H9 (cell line): ENCODE results near the gene CRAMP1. TPM values are rescaled to one million over a fixed set of nuclear protein-coding genes. Genes with fewer than 3 reads are reported as not detected.

Source experiments
- DNase-seq: peaks from one replicate; pipeline ENCODE4 v3.0.0-alpha.2; 2017
- H2AFZ ChIP-seq: one replicate; pipeline ENCODE4 v1.6.1; 2013; ENCODE audit warnings: mild to moderate bottlenecking, low read length, control low read depth, moderate library complexity
- H2AK5ac ChIP-seq: 2 replicates; pipeline ENCODE4 v1.6.1; 2013; ENCODE audit warnings: low read length, control low read depth, mixed read lengths; ENCODE audit not compliant: insufficient read length
- H2BK120ac ChIP-seq: one replicate; pipeline ENCODE4 v1.6.1; 2013; ENCODE audit warnings: low read depth, mild to moderate bottlenecking, low read length, control low read depth, inconsistent platforms; ENCODE audit not compliant: poor library complexity, severe bottlenecking
- H2BK12ac ChIP-seq: 2 replicates; pipeline ENCODE4 v1.6.1; 2013; ENCODE audit warnings: low read length, control low read depth, mixed read lengths, low read depth; ENCODE audit not compliant: insufficient read length
- H2BK15ac ChIP-seq: 2 replicates; pipeline ENCODE4 v1.6.1; 2013; ENCODE audit warnings: low read depth, low read length, control low read depth
- H2BK20ac ChIP-seq: one replicate; pipeline ENCODE4 v1.6.1; 2013; ENCODE audit warnings: low read depth, mild to moderate bottlenecking, low read length, control low read depth, inconsistent platforms; ENCODE audit not compliant: poor library complexity, severe bottlenecking
- H2BK5ac ChIP-seq: 2 replicates; pipeline ENCODE4 v1.6.1; 2013; ENCODE audit warnings: low read length, control low read depth, mixed read lengths; ENCODE audit not compliant: insufficient read length
- H3K14ac ChIP-seq: 2 replicates; pipeline ENCODE4 v1.6.1; 2013; ENCODE audit warnings: low read length, control low read depth; ENCODE audit not compliant: insufficient read depth
- H3K18ac ChIP-seq: 2 replicates; pipeline ENCODE4 v1.6.1; 2013; ENCODE audit warnings: low read depth, mild to moderate bottlenecking, mixed read lengths, low read length, control low read depth; ENCODE audit not compliant: insufficient read length
- H3K23ac ChIP-seq: 2 replicates; pipeline ENCODE4 v1.6.1; 2013; ENCODE audit warnings: low read length, control low read depth, mixed read lengths, low read depth; ENCODE audit not compliant: insufficient read length
- H3K23me2 ChIP-seq: 2 replicates; pipeline ENCODE4 v1.6.1; 2013; ENCODE audit warnings: low read depth, mild to moderate bottlenecking, mixed read lengths, low read length, control low read depth; ENCODE audit not compliant: insufficient read length, poor library complexity, severe bottlenecking
- H3K27ac ChIP-seq: 2 replicates; pipeline ENCODE4 v1.5.1; 2013; ENCODE audit warnings: low read length, control low read depth, mixed read lengths, low read depth; ENCODE audit not compliant: insufficient read length
- H3K27me3 ChIP-seq: 2 replicates; pipeline ENCODE4 v1.6.1; 2013; ENCODE audit warnings: low read length, control low read depth, inconsistent platforms; ENCODE audit not compliant: insufficient read depth
- H3K4ac ChIP-seq: 2 replicates; pipeline ENCODE4 v1.6.1; 2013; ENCODE audit warnings: low read depth, mild to moderate bottlenecking, control low read depth, inconsistent platforms, low read length, moderate library complexity
- H3K4me1 ChIP-seq: 2 replicates; pipeline ENCODE4 v1.6.1; 2013; ENCODE audit warnings: low read length, control low read depth, inconsistent platforms; ENCODE audit not compliant: insufficient read depth
- H3K4me2 ChIP-seq: 2 replicates; pipeline ENCODE4 v1.6.1; 2013; ENCODE audit warnings: low read length, control low read depth, mixed read lengths; ENCODE audit not compliant: insufficient read length, insufficient read depth
- H3K56ac ChIP-seq: 2 replicates; pipeline ENCODE4 v1.6.1; 2013; ENCODE audit warnings: low read depth, mild to moderate bottlenecking, mixed read lengths, low read length, control low read depth; ENCODE audit not compliant: insufficient read length
- H3K79me1 ChIP-seq: 2 replicates; pipeline ENCODE4 v1.6.1; 2013; ENCODE audit warnings: low read depth, mild to moderate bottlenecking, moderate library complexity, low read length, control low read depth, inconsistent platforms; ENCODE audit not compliant: insufficient read depth, poor library complexity, severe bottlenecking
- H3K79me2 ChIP-seq: 2 replicates; pipeline ENCODE4 v1.6.1; 2013; ENCODE audit warnings: low read length, control low read depth, inconsistent platforms; ENCODE audit not compliant: insufficient read depth
- H3K9ac ChIP-seq: 2 replicates; pipeline ENCODE4 v1.6.1; 2013; ENCODE audit warnings: low read length, control low read depth, mixed read lengths; ENCODE audit not compliant: insufficient read length; ENCODE audit errors: extremely low read depth
- H3K9me3 ChIP-seq: one replicate; pipeline ENCODE4 v1.6.1; 2013; ENCODE audit warnings: low read depth, low read length, inconsistent platforms; ENCODE audit not compliant: control insufficient read depth
- H3T11ph ChIP-seq: one replicate; pipeline ENCODE4 v1.6.1; 2013; ENCODE audit warnings: mild to moderate bottlenecking, low read length, control low read depth, inconsistent platforms
- H4K20me1 ChIP-seq: one replicate; pipeline ENCODE4 v1.6.1; 2013; ENCODE audit not compliant: control insufficient read depth, insufficient read length, insufficient read depth
- H4K5ac ChIP-seq: 2 replicates; pipeline ENCODE4 v1.6.1; 2013; ENCODE audit warnings: low read depth, mild to moderate bottlenecking, mixed read lengths, low read length, control low read depth; ENCODE audit not compliant: insufficient read length
- H4K8ac ChIP-seq: replicated peaks from 2 replicates; pipeline ENCODE4 v1.6.1; 2013; ENCODE audit warnings: low read length, control low read depth, mixed read lengths, low read depth; ENCODE audit not compliant: insufficient read length
- H4K91ac ChIP-seq: 2 replicates; pipeline ENCODE4 v1.6.1; 2013; ENCODE audit warnings: low read depth, mild to moderate bottlenecking, moderate library complexity, mixed read lengths, low read length, control low read depth; ENCODE audit not compliant: insufficient read length
- H3K27ac Mint-ChIP-seq, 3 experiments: 2 replicates in 2 of 3; 3 replicates in 1 of 3; pipeline ENCODE4 v1.8.0; 2020 to 2021; ENCODE audit warnings: mixed read lengths in 3 of 3, mild to moderate bottlenecking in 1 of 3, moderate library complexity in 1 of 3
- H3K27me3 Mint-ChIP-seq: 2 replicates; pipeline ENCODE4 v1.8.0; 2021; ENCODE audit warnings: low read depth, mild to moderate bottlenecking, moderate library complexity, mixed read lengths
- H3K36me3 Mint-ChIP-seq, 3 experiments: 2 replicates in 2 of 3; 3 replicates in 1 of 3; pipeline ENCODE4 v1.8.0; 2020 to 2021; ENCODE audit warnings: low read depth in 3 of 3, mixed read lengths in 3 of 3; ENCODE audit not compliant: insufficient read depth in 1 of 3
- H3K4me1 Mint-ChIP-seq, 2 experiments: 2 replicates each; pipeline ENCODE4 v1.8.0; 2020; ENCODE audit warnings: mixed read lengths in 2 of 2
- H3K4me3 Mint-ChIP-seq, 2 experiments: 2 replicates in 1 of 2; 3 replicates in 1 of 2; pipeline ENCODE4 v1.8.0; 2020 to 2021; ENCODE audit warnings: mild to moderate bottlenecking in 2 of 2, mixed read lengths in 2 of 2, moderate library complexity in 1 of 2
- H3K9me3 Mint-ChIP-seq, 2 experiments: 2 replicates in 1 of 2; 3 replicates in 1 of 2; pipeline ENCODE4 v1.8.0; 2020; ENCODE audit warnings: mild to moderate bottlenecking in 2 of 2, mixed read lengths in 2 of 2, moderate library complexity in 1 of 2
- WGBS: extraction: QIAGEN DNeasy Blood & Tissue Kit; methylation state at CpG from one replicate; pipeline ENCODE4 v1.1.7; 2013; ENCODE audit warnings: missing lambda C conversion rate, low lambda C conversion rate, mixed read lengths; ENCODE audit not compliant: insufficient read length; ENCODE audit errors: extremely low coverage; 5-methylcytosine and 5-hydroxymethylcytosine counted together
- total RNA-seq: library from RNA; stranded (reverse); gene quantifications from 2 replicates; pipeline ENCODE4 v1.2.1, GENCODE V29; 2021
- TF ChIP-seq, protein P1 (sequence below): fragments of 200-600 bp; sonication (generic); conservative IDR thresholded peaks from 3 replicates; pipeline ENCODE4 v1.8.0; 2021; ENCODE audit warnings: antibody characterized with exemption, mild to moderate bottlenecking

The CRAMP1 gene
- total RNA-seq, 1 experiment from 2014 or later: 46.2 TPM

DNA sequence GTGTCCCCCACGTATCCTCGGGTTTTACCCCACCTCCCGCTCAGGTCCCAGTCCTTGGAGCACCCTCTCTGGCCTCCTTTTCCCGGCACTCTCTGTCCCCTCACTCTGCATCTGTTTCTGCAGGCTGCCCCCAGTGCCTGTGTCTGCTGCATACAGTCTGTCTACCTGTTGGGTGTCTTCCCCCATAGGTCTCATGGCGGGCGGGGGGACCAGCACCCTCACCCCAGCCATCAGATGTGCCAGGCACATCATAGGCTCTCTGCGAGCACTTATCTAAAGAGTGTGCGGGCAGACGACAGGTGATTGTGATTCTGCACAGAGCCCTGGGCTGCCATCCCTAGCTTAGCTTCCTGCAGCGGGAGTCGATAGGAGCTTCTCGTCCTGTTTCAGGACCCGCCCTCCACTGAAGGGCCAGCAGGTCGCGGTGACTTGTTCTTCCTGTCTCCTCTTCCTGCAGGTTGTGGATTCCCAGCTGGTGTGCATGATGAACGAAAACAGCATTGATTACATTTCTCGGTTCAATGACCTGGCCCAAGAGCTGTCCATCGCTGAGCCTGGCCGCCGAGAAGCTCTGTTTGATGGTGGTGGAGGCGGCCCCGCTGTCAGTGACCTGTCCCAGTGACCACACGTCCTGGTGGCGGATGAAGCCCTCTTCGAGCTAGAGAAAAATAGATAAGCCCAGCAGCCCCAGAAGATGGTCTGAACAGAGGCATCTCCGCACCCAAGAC lies 61.4 kb downstream of the CRAMP1 start:
- Histone ChIP-seq H2AK5ac (no peak overlapping the region), H3K56ac (no peak overlapping the region), H4K20me1 (no peaks in the 10 kb centered on the region), H2BK12ac (no peak overlapping the region), H3K27me3 (no peaks in the 10 kb centered on the region), H2AFZ (no peak overlapping the region), H3K4ac (no peak overlapping the region), H2BK20ac (no peak overlapping the region), H3T11ph (no peak overlapping the region), H3K9me3 (no peaks in the 10 kb centered on the region), H4K91ac (no peak overlapping the region), H2BK15ac (no peak overlapping the region), H3K79me1 (no peaks in the 10 kb centered on the region), H3K23ac (no peak overlapping the region), H3K18ac (no peak overlapping the region), H2BK120ac (no peak overlapping the region), H3K4me2 (no peak overlapping the region), H3K27ac (no peak overlapping the region), H3K9ac (no peak overlapping the region), H3K23me2 (peaks cover 1% of the 10 kb centered on the region), H3K4me1 (no peaks in the 10 kb centered on the region), H3K79me2 (peaks cover 2% of the 10 kb centered on the region; the same call in 1 of the 2 replicates), H2BK5ac (no peak overlapping the region), H3K14ac (no peak overlapping the region), H4K8ac (no peak overlapping the region), H4K5ac (no peak overlapping the region)
- Mint-ChIP-seq H3K4me1 (peaks cover 3 to 5% of the 10 kb centered on the region in 2 experiments; a peak in 3 of 4 replicates), H3K27ac (peak overlapping the region in 2 of 3 experiments; percentile 10 to 18; a peak in 4 of 7 replicates), H3K4me3 (no peak overlapping the region), H3K36me3 (peaks cover 37 to 72% (median 69%) of the 10 kb centered on the region in 3 experiments; a peak in 6 of 7 replicates), H3K9me3 (no peaks in the 10 kb centered on the region; a peak in 1 of 5 replicates), H3K27me3 (no peaks in the 10 kb centered on the region)
- WGBS: no CpG with 5 or more reads among the region's 26 CpGs
- TF ChIP-seq, protein P1, sequence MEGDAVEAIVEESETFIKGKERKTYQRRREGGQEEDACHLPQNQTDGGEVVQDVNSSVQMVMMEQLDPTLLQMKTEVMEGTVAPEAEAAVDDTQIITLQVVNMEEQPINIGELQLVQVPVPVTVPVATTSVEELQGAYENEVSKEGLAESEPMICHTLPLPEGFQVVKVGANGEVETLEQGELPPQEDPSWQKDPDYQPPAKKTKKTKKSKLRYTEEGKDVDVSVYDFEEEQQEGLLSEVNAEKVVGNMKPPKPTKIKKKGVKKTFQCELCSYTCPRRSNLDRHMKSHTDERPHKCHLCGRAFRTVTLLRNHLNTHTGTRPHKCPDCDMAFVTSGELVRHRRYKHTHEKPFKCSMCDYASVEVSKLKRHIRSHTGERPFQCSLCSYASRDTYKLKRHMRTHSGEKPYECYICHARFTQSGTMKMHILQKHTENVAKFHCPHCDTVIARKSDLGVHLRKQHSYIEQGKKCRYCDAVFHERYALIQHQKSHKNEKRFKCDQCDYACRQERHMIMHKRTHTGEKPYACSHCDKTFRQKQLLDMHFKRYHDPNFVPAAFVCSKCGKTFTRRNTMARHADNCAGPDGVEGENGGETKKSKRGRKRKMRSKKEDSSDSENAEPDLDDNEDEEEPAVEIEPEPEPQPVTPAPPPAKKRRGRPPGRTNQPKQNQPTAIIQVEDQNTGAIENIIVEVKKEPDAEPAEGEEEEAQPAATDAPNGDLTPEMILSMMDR: no peak
- DNase-seq: no peak
